HG03060 (cell line): ENCODE data around the gene ADRA2B.
"Not testable (repeated sequence)": the region's sequence is repeated elsewhere in the genome, so short reads cannot be mapped to it uniquely, and the experiment has no call there.

ENCODE experiments used
- ATAC-seq: cut with Tn5 transposase; IDR thresholded peaks from one replicate; pipeline ENCODE4 v1.9.1; 2021; ENCODE audit warnings: low read depth, moderate number of reproducible peaks; ENCODE audit not compliant: unreplicated experiment

Gene ADRA2B

DNA sequence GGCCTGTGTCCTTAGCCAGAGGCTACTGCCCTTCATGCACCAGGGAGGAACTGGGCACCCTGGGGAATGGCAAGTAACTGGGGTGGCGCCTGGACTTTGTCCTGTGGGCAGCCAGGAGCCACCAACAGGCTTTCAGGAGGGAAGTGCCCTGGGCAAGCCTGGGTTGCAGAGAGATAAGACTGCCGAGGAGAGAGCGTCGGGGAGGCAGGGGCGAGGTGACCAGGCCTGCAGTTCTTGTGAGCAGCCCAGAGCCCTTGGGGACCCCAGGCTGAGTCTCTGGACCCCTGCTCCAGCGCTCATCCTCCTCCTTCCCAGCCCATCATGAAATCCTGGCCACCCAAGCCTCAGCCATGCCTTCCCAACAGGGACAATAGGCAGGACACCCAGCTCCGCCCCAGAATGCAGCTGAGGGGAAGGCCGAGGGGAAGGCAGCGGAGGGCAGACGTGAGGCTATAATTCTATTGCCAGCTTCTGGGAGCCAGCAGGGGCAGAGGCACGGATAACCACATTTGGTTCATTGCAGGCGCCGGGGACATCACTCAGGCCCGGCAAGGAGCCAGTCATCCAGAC is 25.1 kb downstream of the ADRA2B start:
- no peak for ATAC-seq

- no peak for ATAC-seq
Observed at GRCh38 chr2:96090196-96090926, 26.0 kb downstream of the ADRA2B start.

DNA sequence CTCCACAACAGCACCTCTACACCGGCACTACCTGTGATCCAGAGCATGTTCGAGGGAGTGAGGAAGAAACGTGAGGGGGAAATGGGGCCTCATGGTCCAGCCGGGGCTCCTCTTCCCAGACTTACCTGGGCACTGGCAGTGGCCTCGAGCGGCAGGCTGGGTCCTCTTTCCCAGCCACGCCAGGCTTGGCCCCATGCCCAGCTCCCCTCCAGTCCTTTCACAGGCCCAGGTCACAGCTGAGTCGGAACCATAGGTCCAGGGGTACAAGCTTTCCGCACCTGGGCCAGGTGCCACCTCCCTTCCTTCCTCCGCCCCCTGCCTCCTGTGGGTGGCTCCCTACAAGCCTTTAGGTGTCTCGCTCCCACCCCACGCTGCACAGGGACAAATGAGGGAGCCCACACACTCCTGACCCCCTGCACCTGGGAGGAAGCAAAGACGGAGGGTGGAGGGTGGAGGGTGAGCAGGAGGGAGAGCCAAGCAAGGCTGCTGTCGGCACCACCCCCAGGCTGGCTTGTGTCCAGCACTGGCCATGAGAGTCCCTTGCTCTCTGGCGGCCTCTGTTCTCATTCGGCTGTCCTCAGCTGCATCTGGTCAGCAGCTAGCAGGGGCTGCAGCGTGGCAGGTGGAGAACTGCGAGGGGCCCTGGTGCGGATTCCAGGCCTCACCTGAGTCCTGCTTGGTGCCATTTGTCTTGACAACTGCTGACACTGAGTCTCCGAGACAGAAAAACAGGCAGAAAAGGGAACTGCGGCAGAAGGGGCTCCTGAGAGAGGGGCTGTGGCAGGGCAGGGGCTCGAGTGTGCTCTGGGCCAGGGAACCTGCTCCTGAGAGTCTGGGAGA is 26.8 kb downstream of the ADRA2B start:
- ATAC-seq = no peak

- ATAC-seq = no peak
Observed at GRCh38 chr2:96088340-96089335, 27.7 kb downstream of the ADRA2B start.

- no peak for ATAC-seq
Observed at GRCh38 chr2:96087130-96087529, 29.2 kb downstream of the ADRA2B start.

DNA sequence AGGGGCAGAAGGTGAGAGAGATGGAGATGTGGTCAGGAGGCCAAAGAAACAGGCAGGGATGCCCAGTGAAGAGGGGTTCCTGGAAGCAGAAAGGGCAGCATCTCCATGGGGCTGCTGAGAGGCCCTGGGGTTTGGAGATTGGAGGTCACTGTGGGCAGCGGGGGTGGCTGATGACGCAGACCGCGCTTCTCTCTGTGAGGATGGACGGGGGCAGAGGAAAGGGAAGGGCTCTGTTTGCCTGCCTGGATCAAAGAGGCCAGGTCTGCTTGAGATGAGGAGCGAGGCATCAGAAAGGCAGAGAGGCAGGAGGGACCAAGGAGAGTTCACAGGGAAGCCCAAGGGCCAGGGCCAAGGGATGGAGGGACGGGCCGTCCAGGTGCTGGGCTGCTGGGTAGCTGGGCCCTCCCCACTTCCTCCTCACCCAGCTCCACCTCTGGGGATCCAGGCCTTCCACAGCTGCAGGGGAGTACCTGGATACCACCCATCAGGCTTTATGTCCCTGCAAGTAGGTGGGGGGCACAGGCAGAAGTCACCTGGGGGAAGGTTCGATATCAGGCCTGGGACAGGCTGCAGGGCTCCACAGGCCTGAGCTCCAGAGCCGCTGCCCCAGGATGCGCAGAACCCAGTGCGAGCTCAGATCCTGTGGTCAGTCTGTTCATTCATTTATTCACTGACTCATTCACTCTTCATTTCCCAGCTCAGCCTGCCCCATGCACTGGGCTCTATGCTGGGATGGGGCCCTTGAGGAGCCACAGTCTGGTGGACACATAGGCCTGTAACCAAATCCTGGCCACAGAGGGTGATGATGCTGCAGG is 30.6 kb downstream of the ADRA2B start:
- ATAC-seq = no peak

- ATAC-seq = not testable (repeated sequence)
Observed at GRCh38 chr2:96084858-96085518, 31.4 kb downstream of the ADRA2B start.

GRCh38 chr2:96083989-96084857 is 32.1 kb downstream of the ADRA2B start:
- no peak for ATAC-seq

- no peak for ATAC-seq
Observed at GRCh38 chr2:96083064-96083939, 33.1 kb downstream of the ADRA2B start.

DNA sequence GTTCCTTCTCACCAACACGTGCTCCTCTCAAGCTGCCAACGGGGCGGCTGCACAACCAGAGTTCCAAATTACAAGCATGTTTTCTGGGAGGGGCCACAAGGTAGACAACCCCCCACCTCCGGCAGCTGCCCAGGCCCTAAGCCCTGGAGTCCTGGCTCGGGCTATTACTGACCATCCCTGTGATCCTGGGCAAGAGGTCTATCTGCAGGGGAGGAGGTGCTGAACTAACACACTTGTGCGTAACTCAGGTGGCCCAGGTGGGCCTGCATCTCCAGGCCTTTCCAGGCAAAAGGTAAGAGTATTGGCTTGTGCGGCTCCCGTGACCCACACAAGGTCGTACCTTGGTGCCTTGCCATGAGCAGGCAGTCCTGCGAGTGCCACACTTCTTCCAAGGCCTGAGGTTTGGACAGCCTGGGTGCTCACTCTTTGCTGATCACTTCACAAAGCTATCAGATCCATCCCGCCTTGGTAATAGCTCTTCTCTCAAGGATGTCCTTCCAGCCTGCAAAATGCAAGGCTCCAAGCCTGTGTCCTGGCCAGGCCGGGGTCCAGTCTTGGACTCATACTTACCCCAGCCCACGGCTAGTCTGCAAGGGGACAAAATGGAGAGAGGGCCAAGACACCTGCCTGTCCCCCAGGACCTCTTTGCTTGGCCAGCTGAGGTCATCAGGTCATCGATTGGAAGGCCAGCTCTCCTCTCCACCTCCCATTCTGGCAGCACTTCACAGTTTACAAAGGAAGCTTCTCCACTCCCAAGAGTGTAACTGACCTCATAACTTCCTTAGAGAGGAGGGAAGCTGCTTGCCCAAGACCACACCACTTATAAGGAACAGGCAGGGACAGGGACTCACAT is 33.9 kb downstream of the ADRA2B start:
- no peak for ATAC-seq

DNA sequence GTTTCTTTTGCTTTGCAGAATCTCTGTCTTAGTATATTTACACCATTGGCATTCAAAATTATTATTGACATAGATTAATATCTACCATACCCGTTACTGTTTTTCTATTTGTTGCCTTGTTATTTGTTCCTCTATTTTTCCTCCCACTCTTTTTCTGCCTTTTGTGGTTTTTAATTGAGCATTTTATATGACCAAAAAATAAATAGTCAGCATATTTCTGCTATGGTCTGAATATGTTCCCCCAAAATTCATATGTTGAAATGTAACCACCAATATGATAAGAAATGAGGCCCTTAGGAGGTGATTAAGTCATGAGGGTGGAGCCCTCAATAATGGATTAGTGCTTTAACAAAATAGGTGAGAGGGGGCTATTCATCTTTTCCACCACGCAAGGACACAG is 35.3 kb downstream of the ADRA2B start:
- no peak for ATAC-seq

GRCh38 chr2:96075199-96075771 is 41.1 kb downstream of the ADRA2B start:
- no peak for ATAC-seq

- ATAC-seq = no peak
Observed at GRCh38 chr2:96074156-96074555, 42.2 kb downstream of the ADRA2B start.

GRCh38 chr2:96073170-96073775 is 43.1 kb downstream of the ADRA2B start:
- ATAC-seq = no peak

DNA sequence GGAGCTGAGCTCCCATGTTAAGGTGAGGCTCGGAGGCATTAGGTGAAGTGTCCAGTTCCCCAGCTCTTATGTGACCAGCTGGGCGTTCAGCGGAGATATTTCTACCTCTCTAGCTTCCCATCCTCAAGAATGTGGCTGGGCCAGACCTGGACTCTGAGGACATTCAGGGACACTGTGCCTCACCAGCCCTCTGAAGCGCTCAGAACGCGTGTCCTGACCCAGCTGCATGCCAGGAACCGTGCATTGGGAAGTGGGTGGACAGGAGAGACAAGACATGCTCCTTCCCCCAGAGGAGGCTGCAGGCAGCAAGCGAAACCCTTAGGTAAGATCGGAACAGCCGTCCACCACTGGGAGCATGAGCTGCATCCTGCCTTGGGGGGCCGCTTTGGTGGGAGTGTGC is 43.6 kb downstream of the ADRA2B start:
- no peak for ATAC-seq
